Measurements from ENCODE around the gene BCL2A1. TPM values are rescaled to one million over a fixed set of nuclear protein-coding genes. Genes with fewer than 3 reads are reported as not detected.

Gene BCL2A1
- total RNA-seq, 1 experiment from 2014 or later = not detected

- POLR2A ChIA-PET = no interaction called here
- no peak for DNase-seq
- no peaks in the 10 kb centered on the region for H3K4me1 ChIP-seq
- no peaks in the 10 kb centered on the region; the same call in 1 of the 2 replicates for H3K27me3 ChIP-seq (replicated peaks; ENCODE audit: control insufficient read depth, insufficient read depth, low read length)
- BruUV-seq (replicated peaks) = no TSS peak
- peaks cover 6% of the 10 kb centered on the region for H3K27me3 Mint-ChIP-seq (ENCODE audit: insufficient read depth, unreplicated experiment)
- no peaks in the 10 kb centered on the region for H3K4me1 Mint-ChIP-seq (ENCODE audit: low read depth, unreplicated experiment)
- CTCF ChIA-PET = no interaction called here
- no peaks in the 10 kb centered on the region for H3K36me3 ChIP-seq (ENCODE audit: control insufficient read depth, insufficient read depth, low read length)
- H3K9me3 ChIP-seq = no peaks in the 10 kb centered on the region; the same call in 1 of the 2 replicates
- H3K36me3 Mint-ChIP-seq (ENCODE audit: insufficient read depth, unreplicated experiment) = no peaks in the 10 kb centered on the region
- H3K4me3 Mint-ChIP-seq (ENCODE audit: unreplicated experiment) = no peak overlapping the region
- no peaks in the 10 kb centered on the region for H3K9me3 Mint-ChIP-seq (ENCODE audit: unreplicated experiment)
- intact Hi-C loops (cut with micrococcal nuclease; ENCODE audit: unreplicated experiment) = no loop called here
- no peak overlapping the region for H3K27ac Mint-ChIP-seq (ENCODE audit: unreplicated experiment)
- TF ChIP-seq, protein P1, sequence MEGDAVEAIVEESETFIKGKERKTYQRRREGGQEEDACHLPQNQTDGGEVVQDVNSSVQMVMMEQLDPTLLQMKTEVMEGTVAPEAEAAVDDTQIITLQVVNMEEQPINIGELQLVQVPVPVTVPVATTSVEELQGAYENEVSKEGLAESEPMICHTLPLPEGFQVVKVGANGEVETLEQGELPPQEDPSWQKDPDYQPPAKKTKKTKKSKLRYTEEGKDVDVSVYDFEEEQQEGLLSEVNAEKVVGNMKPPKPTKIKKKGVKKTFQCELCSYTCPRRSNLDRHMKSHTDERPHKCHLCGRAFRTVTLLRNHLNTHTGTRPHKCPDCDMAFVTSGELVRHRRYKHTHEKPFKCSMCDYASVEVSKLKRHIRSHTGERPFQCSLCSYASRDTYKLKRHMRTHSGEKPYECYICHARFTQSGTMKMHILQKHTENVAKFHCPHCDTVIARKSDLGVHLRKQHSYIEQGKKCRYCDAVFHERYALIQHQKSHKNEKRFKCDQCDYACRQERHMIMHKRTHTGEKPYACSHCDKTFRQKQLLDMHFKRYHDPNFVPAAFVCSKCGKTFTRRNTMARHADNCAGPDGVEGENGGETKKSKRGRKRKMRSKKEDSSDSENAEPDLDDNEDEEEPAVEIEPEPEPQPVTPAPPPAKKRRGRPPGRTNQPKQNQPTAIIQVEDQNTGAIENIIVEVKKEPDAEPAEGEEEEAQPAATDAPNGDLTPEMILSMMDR (IDR thresholded peaks at IDR 0.05; ENCODE audit: insufficient read depth in 1 of 2, low read depth in 1 of 2, low read length in 1 of 2, severe bottlenecking in 1 of 2, unreplicated experiment in 1 of 2) = no peak
- no peak overlapping the region for H3K4me3 ChIP-seq (ENCODE audit: low read depth, low read length)
These were observed 27.2 kb downstream of the BCL2A1 start for GRCh38 chr15:79943820-79944219.

- no peak for DNase-seq
- Histone ChIP-seq H3K4me3 (ENCODE audit: low read depth, low read length) (no peak overlapping the region), H3K27me3 (replicated peaks; ENCODE audit: control insufficient read depth, insufficient read depth, low read length) (no peaks in the 10 kb centered on the region; the same call in 1 of the 2 replicates), H3K4me1 (no peaks in the 10 kb centered on the region), H3K9me3 (no peaks in the 10 kb centered on the region; the same call in 1 of the 2 replicates), H3K36me3 (ENCODE audit: control insufficient read depth, insufficient read depth, low read length) (no peaks in the 10 kb centered on the region)
- no peak overlapping the region for H3K27ac Mint-ChIP-seq (ENCODE audit: unreplicated experiment)
- H3K9me3 Mint-ChIP-seq (ENCODE audit: unreplicated experiment) = no peaks in the 10 kb centered on the region
- ChIA-PET POLR2A (no interaction called here), CTCF (no interaction called here)
- H3K36me3 Mint-ChIP-seq (ENCODE audit: insufficient read depth, unreplicated experiment) = no peaks in the 10 kb centered on the region
- peaks cover 6% of the 10 kb centered on the region for H3K27me3 Mint-ChIP-seq (ENCODE audit: insufficient read depth, unreplicated experiment)
- H3K4me3 Mint-ChIP-seq (ENCODE audit: unreplicated experiment) = no peak overlapping the region
- no TSS peak for BruUV-seq (replicated peaks)
- intact Hi-C loops (cut with micrococcal nuclease; ENCODE audit: unreplicated experiment) = no loop called here
- TF ChIP-seq, protein P1 (IDR thresholded peaks at IDR 0.05; ENCODE audit: insufficient read depth in 1 of 2, low read depth in 1 of 2, low read length in 1 of 2, severe bottlenecking in 1 of 2, unreplicated experiment in 1 of 2) = no peak
- H3K4me1 Mint-ChIP-seq (ENCODE audit: low read depth, unreplicated experiment) = no peaks in the 10 kb centered on the region
These were observed 28.1 kb downstream of the BCL2A1 start for GRCh38 chr15:79942741-79943481.

GRCh38 chr15:79939399-79939798 lies 31.6 kb downstream of the BCL2A1 start:
- Mint-ChIP-seq H3K27ac (ENCODE audit: unreplicated experiment) (no peak overlapping the region), H3K4me1 (ENCODE audit: low read depth, unreplicated experiment) (no peaks in the 10 kb centered on the region), H3K9me3 (ENCODE audit: unreplicated experiment) (no peaks in the 10 kb centered on the region), H3K36me3 (ENCODE audit: insufficient read depth, unreplicated experiment) (no peaks in the 10 kb centered on the region), H3K4me3 (ENCODE audit: unreplicated experiment) (no peak overlapping the region), H3K27me3 (ENCODE audit: insufficient read depth, unreplicated experiment) (peaks cover 6% of the 10 kb centered on the region)
- CTCF ChIA-PET = no interaction called here
- Histone ChIP-seq H3K4me3 (ENCODE audit: low read depth, low read length) (no peak overlapping the region), H3K9me3 (no peaks in the 10 kb centered on the region; the same call in 1 of the 2 replicates), H3K36me3 (ENCODE audit: control insufficient read depth, insufficient read depth, low read length) (no peaks in the 10 kb centered on the region), H3K27me3 (replicated peaks; ENCODE audit: control insufficient read depth, insufficient read depth, low read length) (no peaks in the 10 kb centered on the region), H3K4me1 (no peaks in the 10 kb centered on the region)
- no TSS peak for BruUV-seq (replicated peaks)
- no peak for DNase-seq
- TF ChIP-seq, protein P1 (IDR thresholded peaks at IDR 0.05; ENCODE audit: insufficient read depth in 1 of 2, low read depth in 1 of 2, low read length in 1 of 2, severe bottlenecking in 1 of 2, unreplicated experiment in 1 of 2) = no peak
- POLR2A ChIA-PET = no interaction called here
- intact Hi-C loops (cut with micrococcal nuclease; ENCODE audit: unreplicated experiment) = no loop called here
